Activated naive CD4-positive, alpha-beta T cell (primary cell): ENCODE data around the gene DNAH14.
"Not testable (repeated sequence)": the region's sequence is repeated elsewhere in the genome, so short reads cannot be mapped to it uniquely, and the experiment has no call there.

Source experiments
- DNase-seq, 4 experiments: peaks; one replicate each; lab custom pipeline; 2025; lab: John Stamatoyannopoulos, UW

DNAH14 gene

DNA sequence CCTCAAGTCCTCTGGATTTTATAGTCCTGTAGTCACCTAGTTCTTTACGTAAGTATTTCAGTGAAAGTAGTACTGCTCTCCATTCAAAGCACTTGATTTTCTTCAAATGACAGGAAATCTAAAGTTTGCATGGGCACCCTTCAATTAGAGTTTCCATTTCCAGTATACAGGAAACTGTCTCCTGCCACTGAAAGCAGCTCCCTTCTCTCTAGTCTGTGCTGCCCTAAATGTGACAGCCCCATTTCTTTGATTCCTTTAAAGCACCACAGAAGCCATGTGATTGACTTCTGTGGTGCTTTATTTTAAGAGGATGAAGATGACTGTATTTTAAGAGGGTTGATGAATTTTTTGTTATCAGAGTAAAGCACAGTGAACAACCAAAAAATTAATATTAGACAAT lies 226.1 kb downstream of the DNAH14 start:
- DNase-seq: no peak

- DNase-seq: no peak
Observed at GRCh38 chr1:225156254-225156653, 226.8 kb downstream of the DNAH14 start.

DNA sequence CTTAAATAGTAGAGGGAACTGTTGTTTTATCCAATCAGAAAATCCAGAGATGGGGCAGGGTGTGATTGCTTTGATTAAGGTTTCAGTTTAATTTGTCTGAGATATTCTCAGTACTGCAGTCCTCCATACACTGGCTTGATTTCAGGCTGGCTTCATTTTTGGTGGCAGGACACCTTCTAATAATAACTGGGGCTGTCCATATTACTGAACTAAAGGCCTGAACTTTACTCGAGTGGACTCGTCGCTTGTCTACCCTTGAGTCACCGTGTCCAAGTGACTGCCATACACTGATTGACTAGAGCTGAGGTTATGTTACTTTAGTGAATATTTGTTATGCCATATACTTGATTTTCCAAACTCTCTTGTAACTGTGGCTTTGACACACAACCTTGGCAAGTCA lies 228.8 kb downstream of the DNAH14 start:
- DNase-seq: no peak

- DNase-seq: no peak
Observed at GRCh38 chr1:225159793-225160192, 230.3 kb downstream of the DNAH14 start.

- DNase-seq: not testable (repeated sequence)
Observed at GRCh38 chr1:225177409-225177808, 247.9 kb downstream of the DNAH14 start.

- no peak for DNase-seq
Observed at GRCh38 chr1:225179686-225180085, 250.2 kb downstream of the DNAH14 start.

GRCh38 chr1:225182716-225183115 lies 253.2 kb downstream of the DNAH14 start:
- DNase-seq: no peak

- DNase-seq: no peak
Observed at GRCh38 chr1:225191199-225191753, 261.8 kb downstream of the DNAH14 start.

DNA sequence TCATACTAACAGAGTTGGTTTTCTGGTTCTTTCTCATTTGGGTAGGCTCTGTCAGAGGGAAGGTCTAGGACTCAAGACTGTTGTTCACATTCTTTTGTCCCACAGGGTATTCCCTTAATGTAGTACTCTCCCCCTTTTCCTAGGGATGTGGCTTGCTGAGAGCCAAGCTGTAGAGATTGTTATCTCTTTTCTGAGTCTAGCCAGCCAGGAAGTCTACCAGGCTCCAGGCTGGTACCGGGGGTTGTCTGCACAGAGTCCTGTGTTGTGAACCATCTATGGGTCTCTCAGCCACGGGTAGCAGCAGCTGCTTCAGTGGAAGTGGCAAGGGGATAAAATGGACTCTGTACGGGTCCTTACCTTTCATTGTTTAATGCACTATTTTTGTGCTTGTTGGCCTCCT lies 272.0 kb downstream of the DNAH14 start:
- no peak for DNase-seq

DNA sequence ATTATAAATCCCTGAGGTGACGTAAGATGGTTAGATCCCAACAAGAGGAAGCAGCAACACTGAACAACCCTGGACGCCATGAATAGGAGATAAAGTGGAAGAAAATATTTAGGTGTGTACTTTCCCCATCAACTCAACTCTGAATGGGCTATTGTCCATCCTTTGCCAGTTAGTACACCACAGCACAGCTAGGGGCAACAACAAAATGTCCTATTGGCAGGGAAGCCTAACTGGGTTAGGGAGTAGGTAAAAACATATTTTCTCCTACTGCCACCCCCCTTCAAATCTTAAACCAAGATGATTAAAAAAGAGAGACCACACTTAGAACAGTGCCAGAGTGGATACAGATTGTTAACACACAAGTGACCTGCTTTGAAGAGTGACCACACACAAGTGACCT lies 278.3 kb downstream of the DNAH14 start:
- no peak for DNase-seq

- no peak for DNase-seq
Observed at GRCh38 chr1:225209153-225209552, 279.7 kb downstream of the DNAH14 start.

DNA sequence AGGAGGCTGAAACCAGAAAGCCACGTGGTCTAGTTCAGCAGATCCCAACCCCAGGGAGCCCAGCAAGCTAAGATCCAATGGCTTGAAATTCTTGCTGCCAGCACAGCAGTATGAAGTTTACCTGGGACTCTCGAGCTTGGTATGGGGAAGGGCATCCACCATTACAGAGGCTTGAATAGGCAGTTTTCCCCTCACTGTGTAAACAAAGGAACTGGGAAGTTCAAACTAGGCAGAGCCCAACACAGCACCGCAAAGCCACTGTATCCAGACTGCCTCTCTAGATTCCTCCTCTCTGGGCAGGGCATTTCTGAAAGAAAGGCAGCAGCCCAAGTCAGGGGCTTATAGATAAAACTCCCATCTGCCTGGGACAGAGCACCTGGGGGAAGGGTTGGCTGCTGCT lies 280.7 kb downstream of the DNAH14 start:
- not testable (repeated sequence) for DNase-seq

GRCh38 chr1:225211694-225212442 lies 282.4 kb downstream of the DNAH14 start:
- DNase-seq: not testable (repeated sequence)

DNA sequence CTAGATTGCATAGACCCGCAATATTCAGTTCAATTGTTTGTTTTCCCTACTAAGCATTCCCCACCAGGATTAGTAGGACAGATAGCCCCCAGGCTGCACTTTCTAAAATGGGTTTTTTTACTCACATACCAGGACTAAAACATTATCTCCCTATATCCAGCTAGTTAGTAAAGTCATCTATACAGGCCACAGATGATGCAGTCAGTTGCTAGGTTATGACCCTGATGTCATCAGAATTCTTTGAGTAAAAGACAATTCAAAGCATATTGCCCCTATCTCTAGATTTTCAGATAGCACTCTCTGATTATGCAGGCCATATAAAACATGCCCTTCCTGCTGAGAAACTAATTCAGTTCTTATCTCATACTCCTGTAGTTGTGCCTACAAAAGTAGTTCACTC lies 294.8 kb downstream of the DNAH14 start:
- DNase-seq: no peak

GRCh38 chr1:225225681-225226080 lies 296.2 kb downstream of the DNAH14 start:
- no peak for DNase-seq

DNA sequence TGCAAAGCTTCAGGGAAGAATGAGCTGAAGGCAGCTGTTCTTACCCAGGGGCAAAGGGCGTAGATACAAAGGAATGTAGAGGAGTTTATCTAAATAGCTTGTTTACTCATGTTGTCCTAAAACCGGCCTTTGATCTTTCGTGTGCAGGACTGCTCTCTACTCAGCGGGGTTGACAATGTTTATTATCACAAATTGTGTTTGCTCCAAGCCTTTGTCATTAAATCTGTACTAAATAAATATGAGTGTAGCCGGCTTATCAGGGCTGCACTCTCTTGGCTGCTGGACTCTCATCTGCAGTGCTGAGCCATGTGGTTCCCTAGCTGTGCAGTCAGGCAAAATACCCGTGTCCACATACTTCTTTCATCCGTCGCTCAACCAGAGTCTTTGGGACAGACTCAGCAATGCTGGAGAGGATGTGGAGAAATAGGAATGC lies 299.4 kb downstream of the DNAH14 start:
- no peak for DNase-seq

DNA sequence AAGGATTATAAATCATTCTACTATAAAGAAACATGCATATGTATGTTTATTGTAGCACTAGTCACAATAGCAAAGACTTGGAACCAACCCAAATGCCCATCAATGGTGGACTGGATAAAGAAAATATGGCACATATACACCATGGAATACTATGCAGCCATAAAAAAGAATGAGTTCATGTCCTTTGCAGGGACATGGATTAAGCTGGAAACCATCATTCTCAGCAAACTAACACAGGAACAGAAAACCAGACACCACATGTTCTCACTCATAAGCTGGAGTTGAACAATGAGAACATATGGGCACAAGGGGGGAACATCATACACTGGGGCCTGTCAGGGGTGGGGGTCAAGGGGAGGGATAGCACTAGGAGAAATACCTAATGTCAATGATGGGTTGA lies 300.0 kb downstream of the DNAH14 start:
- DNase-seq: not testable (repeated sequence)

GRCh38 chr1:225230483-225230882 lies 301.0 kb downstream of the DNAH14 start:
- no peak for DNase-seq

GRCh38 chr1:225232930-225233329 lies 303.5 kb downstream of the DNAH14 start:
- not testable (repeated sequence) for DNase-seq

GRCh38 chr1:225242611-225243010 lies 313.1 kb downstream of the DNAH14 start:
- DNase-seq: no peak

DNA sequence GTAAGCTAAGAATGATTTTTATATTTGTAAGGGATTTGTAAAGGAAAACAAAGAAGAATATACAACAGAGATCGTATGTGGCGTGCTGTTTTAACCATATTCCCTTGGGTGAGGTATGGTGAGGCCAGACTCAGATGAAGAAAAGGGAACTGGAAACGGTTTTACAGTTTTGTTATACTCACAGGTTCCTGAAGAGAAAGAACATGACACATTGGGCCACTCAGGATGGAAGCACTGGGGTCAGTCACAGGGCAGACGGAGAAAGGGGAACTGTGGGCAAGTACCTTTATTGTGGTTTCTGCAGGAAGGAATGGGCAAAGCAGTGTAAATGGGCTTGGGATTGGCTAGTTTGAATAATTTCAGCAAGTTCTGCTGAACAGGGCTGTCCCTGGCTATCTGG lies 321.0 kb downstream of the DNAH14 start:
- DNase-seq: no peak

DNA sequence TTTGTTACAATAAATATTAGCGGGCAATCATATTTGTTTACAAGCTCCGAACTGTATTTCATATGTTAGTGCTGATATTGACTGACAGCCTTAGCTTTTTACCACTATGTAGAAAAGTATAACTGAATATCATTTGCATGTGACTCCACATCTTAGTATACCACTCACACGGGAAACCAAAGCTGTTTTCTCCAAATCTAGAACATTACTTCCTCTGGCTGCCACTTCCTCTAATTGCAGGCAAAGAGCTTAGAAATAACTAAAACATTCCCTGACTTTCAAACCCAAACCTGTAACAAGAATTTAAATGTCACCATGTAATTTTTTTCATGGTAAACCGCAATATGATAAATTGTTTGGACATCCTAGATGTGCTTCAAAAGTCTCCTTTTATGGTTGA lies 323.7 kb downstream of the DNAH14 start:
- DNase-seq: no peak

DNA sequence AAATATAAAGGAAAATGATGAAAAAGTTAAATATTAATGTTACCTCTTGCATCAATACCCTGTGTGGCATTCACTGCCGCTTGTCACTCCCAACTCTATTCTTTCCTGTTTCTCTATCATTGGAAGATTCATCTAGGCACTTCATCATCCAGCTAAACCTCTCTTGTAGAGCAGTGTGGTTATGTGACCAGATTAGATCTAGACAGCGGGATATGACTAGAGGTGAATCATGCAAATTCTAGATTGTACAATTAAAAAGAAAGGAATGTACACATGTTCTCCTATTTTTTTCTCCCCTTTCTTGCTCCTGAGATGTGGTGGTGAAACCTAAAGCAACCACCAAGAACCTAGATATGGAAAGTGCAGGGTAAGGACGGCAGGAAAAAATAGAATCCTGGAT lies 324.3 kb downstream of the DNAH14 start:
- no peak for DNase-seq

- no peak for DNase-seq
Observed at GRCh38 chr1:225254676-225255075, 325.2 kb downstream of the DNAH14 start.
